PFSK-1 (cell line): ENCODE data around the gene KIAA1210.

Source experiments
- POLR2AphosphoS5 ChIP-seq: IDR thresholded peaks from 2 replicates; pipeline ENCODE4 v1.6.1; 2012; ENCODE audit warnings: low read depth, mild to moderate bottlenecking, control low read depth, low read length, moderate library complexity
- TAF1 ChIP-seq: IDR thresholded peaks from 2 replicates; pipeline ENCODE4 v1.6.1; 2012; ENCODE audit warnings: low read length, control low read depth, borderline replicate concordance; ENCODE audit not compliant: insufficient read depth

DNA sequence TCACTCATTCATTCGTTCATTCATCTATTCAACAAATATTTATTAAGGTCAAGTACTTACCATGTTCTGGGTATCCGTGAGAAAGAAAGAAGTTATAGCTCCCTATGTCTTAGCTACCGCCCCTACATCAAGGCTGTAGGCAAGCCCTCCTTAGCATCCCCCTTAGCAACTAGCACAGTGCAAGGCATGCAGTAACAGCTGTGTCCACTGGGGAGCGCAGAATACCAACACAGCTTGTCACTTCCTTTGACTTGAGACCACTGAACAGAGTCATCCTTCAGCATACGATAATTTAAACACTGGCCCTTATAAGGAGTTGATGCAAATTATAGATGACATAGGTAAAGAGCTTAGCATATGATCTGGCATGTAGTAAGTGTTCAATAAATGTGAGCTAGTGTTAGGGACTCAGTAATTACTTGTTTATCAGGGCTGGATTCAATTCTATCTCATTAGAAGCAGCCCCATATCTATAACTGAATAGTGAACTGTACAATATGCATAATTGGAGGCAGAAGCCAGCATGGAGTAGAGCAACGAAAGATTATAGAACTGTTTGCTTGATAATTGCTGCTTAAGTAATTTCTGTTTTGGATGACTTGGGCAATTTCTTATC is 8.7 kb downstream of the KIAA1210 start:
- TF ChIP-seq POLR2AphosphoS5 (no peak), TAF1 (no peak)
